ENCODE results near the gene ANK3. TPM values are rescaled to one million over a fixed set of nuclear protein-coding genes. Genes with fewer than 3 reads are reported as not detected.

The ANK3 gene
- total RNA-seq, 4 donors from 2014 or later: 125 to 171 (median 149) TPM

GRCh38 chr10:60376221-60377041 lies 13.2 kb downstream of the ANK3 start:
- Histone ChIP-seq H3K27me3 (no peaks in the 10 kb centered on the region), H3K36me3 (no peaks in the 10 kb centered on the region), H3K4me3 (no peak overlapping the region), H3K4me1 (no peaks in the 10 kb centered on the region), H3K9me3 (no peaks in the 10 kb centered on the region), H3K27ac (no peak overlapping the region)
- no peak for ATAC-seq
- no peak for DNase-seq
- TF ChIP-seq CTCF (IDR thresholded peaks at IDR 0.05 in 4 of 5, conservative IDR thresholded peaks at IDR 0.05 in 1 of 5) (no peak), POLR2A (IDR thresholded peaks at IDR 0.05) (no peak)
- intact Hi-C loops (cut with DNase I; ENCODE audit: low total_unique reads): no loop called here
- in situ Hi-C loops (cut with MboI; ENCODE audit: low sequenced_read_pairs in 4 of 4): no loop called here

GRCh38 chr10:60375293-60376004 lies 14.2 kb downstream of the ANK3 start:
- intact Hi-C loops (cut with DNase I; ENCODE audit: low total_unique reads) (no loop called here), in situ Hi-C loops (cut with MboI; ENCODE audit: low sequenced_read_pairs in 4 of 4) (no loop called here)
- no peak for DNase-seq
- Histone ChIP-seq H3K36me3 (no peaks in the 10 kb centered on the region), H3K4me1 (no peaks in the 10 kb centered on the region), H3K9me3 (no peaks in the 10 kb centered on the region), H3K4me3 (no peak overlapping the region), H3K27me3 (no peaks in the 10 kb centered on the region), H3K27ac (no peak overlapping the region)
- no peak for TF ChIP-seq CTCF (IDR thresholded peaks at IDR 0.05 in 4 of 5, conservative IDR thresholded peaks at IDR 0.05 in 1 of 5)
- no peak for TF ChIP-seq POLR2A (IDR thresholded peaks at IDR 0.05)
- no peak for ATAC-seq

GRCh38 chr10:60374836-60375235 lies 14.8 kb downstream of the ANK3 start:
- no peaks in the 10 kb centered on the region for H3K36me3 ChIP-seq

GRCh38 chr10:60372436-60372835 lies 17.2 kb downstream of the ANK3 start:
- Histone ChIP-seq H3K36me3 (no peaks in the 10 kb centered on the region), H3K4me3 (no peak overlapping the region), H3K27ac (no peak overlapping the region), H3K4me1 (no peaks in the 10 kb centered on the region), H3K9me3 (no peaks in the 10 kb centered on the region), H3K27me3 (no peaks in the 10 kb centered on the region)
- in situ Hi-C loops (cut with MboI; ENCODE audit: low sequenced_read_pairs in 4 of 4): no loop called here
- ATAC-seq: no peak
- TF ChIP-seq POLR2A (IDR thresholded peaks at IDR 0.05) (no peak), CTCF (IDR thresholded peaks at IDR 0.05 in 4 of 5, conservative IDR thresholded peaks at IDR 0.05 in 1 of 5) (no peak)
- intact Hi-C loops (cut with DNase I; ENCODE audit: low total_unique reads): no loop called here
- no peak for DNase-seq

More at GRCh38 chr10:60374836-60375235, 14.8 kb downstream of the ANK3 start:
- no peaks in the 10 kb centered on the region for H3K9me3 ChIP-seq
- H3K4me1 ChIP-seq: no peaks in the 10 kb centered on the region
- H3K27ac ChIP-seq: no peak overlapping the region
- no peaks in the 10 kb centered on the region for H3K27me3 ChIP-seq
- intact Hi-C loops (cut with DNase I; ENCODE audit: low total_unique reads) (no loop called here), in situ Hi-C loops (cut with MboI; ENCODE audit: low sequenced_read_pairs in 4 of 4) (no loop called here)
- ATAC-seq (no peak), DNase-seq (no peak)
- no peak for TF ChIP-seq POLR2A (IDR thresholded peaks at IDR 0.05)
- no peak for TF ChIP-seq CTCF (IDR thresholded peaks at IDR 0.05 in 4 of 5, conservative IDR thresholded peaks at IDR 0.05 in 1 of 5)
- H3K4me3 ChIP-seq: no peak overlapping the region
